Bronchial epithelial cell (primary cell): ENCODE data around the gene PCDHGA4. TPM values are rescaled to one million over a fixed set of nuclear protein-coding genes. Genes with fewer than 3 reads are reported as not detected.
"Not testable (repeated sequence)": the region's sequence is repeated elsewhere in the genome, so short reads cannot be mapped to it uniquely, and the experiment has no call there.

Experiments used
- DNase-seq: peaks from one replicate; pipeline ENCODE4 v3.0.0-alpha.2; 2010; ENCODE audit warnings: low read depth
- FAIRE-seq: peaks from 2 replicates; lab custom pipeline; 2011; peaks lifted over from hg19 to GRCh38; lab: Jason Lieb, UNC
- H3K27me3 ChIP-seq: 2 replicates; pipeline ENCODE4 v1.5.1; 2011; ENCODE audit warnings: low read length; ENCODE audit not compliant: control insufficient read depth, insufficient read depth
- H3K36me3 ChIP-seq: 2 replicates; pipeline ENCODE4 v1.5.1; 2011; ENCODE audit warnings: low read length; ENCODE audit not compliant: control insufficient read depth, insufficient read depth
- H3K4me3 ChIP-seq: 2 replicates; pipeline ENCODE4 v1.5.1; 2011; ENCODE audit warnings: mild to moderate bottlenecking, low read depth, low read length, control low read depth
- total RNA-seq: library from RNA; depleted of rRNA; stranded (reverse); fragments of >200 nt; gene quantifications from 2 replicates; pipeline ENCODE4 v1.2.1, GENCODE V29; 2014
- TF ChIP-seq, protein P1 (sequence below): IDR thresholded peaks from 2 replicates; pipeline ENCODE4 v1.5.1; 2011; ENCODE audit warnings: mild to moderate bottlenecking, moderate library complexity, low read length, control low read depth, inconsistent platforms; ENCODE audit not compliant: insufficient read depth, severe bottlenecking

Gene PCDHGA4
- total RNA-seq, 1 donor from 2014 or later = 0.53 TPM

DNA sequence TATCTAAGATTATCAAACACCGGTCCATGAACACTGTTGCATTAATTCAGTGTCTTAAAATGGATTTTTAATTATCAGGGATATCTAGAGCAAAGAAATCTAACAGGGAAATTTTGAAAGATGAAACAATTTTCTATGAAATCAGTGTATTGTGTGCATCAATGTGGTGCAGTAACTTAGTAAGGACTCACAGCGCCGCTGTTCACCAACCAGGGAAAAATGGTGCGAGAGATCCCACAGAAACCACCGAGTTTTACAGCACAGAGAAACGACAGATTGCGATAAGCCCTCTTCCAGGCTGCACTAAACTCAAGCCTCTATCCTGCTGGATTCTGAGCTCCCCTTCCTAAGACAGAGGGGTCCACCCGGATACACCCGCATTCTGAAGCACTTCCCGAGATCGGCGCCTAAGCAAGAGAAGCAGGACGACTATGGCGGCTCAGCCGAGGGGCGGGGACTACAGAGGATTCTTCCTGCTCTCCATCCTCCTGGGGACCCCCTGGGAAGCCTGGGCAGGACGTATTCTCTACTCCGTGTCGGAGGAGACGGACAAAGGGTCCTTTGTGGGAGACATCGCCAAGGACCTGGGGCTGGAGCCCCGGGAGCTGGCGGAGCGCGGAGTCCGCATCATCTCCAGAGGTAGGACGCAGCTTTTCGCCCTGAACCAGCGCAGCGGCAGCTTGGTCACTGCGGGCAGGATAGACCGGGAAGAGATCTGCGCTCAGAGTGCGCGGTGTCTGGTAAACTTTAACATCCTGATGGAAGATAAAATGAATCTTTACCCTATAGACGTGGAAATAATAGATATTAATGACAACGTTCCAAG, 27.9 kb downstream of the PCDHGA4 start, which contains the start of gene PCDHGA7:
PCDHGA7 (plus strand) TSS at position 274 of the 826 bp plus-strand sequence; CDS start at position 432, 158 bp downstream.
- DNase-seq = peak; percentile 12

DNA sequence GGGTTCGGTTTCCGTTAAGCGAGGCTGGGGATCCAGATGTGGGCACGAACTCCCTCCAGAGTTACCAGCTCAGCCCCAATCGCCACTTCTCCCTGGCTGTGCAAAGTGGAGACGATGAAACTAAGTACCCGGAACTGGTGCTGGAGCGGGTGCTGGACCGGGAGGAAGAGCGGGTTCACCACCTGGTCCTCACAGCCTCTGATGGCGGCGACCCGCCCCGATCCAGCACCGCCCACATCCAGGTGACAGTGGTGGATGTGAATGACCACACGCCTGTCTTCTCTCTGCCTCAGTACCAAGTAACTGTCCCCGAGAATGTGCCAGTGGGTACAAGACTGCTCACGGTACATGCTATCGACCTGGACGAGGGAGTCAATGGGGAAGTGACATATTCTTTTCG, 28.5 kb downstream of the PCDHGA4 start:
- Histone ChIP-seq H3K36me3 (no peaks in the 10 kb centered on the region), H3K27me3 (no peaks in the 10 kb centered on the region), H3K4me3 (no peak overlapping the region)
- no peak for FAIRE-seq
- no peak for DNase-seq
- TF ChIP-seq, protein P1, sequence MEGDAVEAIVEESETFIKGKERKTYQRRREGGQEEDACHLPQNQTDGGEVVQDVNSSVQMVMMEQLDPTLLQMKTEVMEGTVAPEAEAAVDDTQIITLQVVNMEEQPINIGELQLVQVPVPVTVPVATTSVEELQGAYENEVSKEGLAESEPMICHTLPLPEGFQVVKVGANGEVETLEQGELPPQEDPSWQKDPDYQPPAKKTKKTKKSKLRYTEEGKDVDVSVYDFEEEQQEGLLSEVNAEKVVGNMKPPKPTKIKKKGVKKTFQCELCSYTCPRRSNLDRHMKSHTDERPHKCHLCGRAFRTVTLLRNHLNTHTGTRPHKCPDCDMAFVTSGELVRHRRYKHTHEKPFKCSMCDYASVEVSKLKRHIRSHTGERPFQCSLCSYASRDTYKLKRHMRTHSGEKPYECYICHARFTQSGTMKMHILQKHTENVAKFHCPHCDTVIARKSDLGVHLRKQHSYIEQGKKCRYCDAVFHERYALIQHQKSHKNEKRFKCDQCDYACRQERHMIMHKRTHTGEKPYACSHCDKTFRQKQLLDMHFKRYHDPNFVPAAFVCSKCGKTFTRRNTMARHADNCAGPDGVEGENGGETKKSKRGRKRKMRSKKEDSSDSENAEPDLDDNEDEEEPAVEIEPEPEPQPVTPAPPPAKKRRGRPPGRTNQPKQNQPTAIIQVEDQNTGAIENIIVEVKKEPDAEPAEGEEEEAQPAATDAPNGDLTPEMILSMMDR = no peak

More for the DNA sequence above, 27.9 kb downstream of the PCDHGA4 start, which contains the start of gene PCDHGA7:
- peak within 1 kb of the TSS; percentile 27 for H3K4me3 ChIP-seq
- no peak for FAIRE-seq
- H3K36me3 ChIP-seq = no peaks in the 10 kb centered on the region
- H3K27me3 ChIP-seq = no peaks in the 10 kb centered on the region
- TF ChIP-seq, protein P1 = peak; percentile 29

DNA sequence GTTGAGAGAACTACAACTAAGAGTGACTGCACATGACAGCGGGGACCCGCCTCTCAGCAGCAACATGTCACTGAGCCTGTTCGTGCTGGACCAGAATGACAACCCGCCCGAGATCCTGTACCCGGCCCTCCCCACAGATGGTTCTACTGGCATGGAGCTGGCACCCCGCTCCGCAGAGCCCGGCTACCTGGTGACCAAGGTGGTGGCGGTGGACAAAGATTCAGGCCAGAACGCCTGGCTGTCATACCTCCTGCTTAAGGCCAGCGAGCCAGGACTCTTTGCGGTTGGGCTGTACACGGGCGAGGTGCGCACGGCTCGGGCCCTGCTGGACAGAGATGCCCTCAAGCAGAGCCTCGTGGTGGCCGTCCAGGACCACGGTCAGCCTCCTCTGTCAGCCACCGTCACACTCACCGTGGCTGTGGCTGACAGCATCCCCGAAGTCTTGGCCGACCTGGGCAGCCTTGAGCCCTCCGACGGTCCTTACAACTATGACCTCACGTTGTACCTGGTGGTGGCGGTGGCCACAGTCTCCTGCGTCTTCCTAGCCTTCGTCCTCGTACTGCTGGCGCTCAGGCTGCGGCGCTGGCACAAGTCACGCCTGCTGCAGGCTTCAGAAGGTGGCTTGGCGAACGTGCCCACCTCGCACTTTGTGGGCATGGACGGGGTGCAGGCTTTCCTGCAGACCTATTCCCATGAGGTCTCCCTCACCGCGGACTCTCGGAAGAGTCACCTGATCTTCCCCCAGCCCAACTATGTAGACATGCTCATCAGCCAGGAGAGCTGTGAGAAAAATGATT, 29.8 kb downstream of the PCDHGA4 start:
- no peak for FAIRE-seq
- no peaks in the 10 kb centered on the region for H3K36me3 ChIP-seq
- no peaks in the 10 kb centered on the region for H3K27me3 ChIP-seq
- DNase-seq = no peak
- TF ChIP-seq, protein P1 = no peak
- H3K4me3 ChIP-seq = no peak overlapping the region

DNA sequence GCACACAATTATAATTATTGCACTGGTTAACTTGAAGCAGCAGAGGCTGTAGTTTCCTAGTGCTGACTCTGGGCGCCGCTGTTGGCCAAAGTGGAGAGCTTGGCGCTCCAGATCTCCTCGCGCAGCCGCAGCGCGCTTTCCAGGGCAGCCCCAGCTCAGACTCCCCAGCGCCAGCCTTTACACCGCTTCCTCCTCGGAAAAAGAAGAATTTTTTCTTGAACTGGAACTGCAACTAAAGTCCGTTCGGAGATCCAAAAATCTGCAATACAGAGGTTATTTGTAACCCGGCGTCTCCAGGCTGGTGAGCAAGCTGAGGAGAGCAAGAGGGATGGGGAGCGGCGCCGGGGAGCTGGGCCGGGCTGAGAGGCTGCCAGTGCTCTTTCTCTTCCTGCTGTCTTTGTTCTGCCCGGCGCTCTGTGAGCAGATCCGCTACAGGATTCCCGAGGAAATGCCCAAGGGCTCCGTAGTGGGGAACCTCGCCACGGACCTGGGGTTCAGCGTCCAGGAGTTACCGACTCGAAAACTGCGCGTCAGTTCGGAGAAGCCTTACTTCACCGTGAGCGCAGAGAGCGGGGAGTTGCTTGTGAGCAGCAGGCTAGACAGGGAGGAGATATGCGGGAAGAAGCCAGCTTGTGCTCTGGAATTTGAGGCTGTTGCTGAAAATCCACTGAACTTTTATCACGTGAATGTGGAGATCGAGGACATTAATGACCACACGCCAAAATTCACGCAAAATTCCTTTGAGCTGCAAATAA, 32.9 kb downstream of the PCDHGA4 start, which contains the start of gene PCDHGB4:
PCDHGB4 (plus strand) TSS at position 142 of the 755 bp plus-strand sequence; CDS start at position 329, 187 bp downstream.
- H3K27me3 ChIP-seq, H3K36me3 ChIP-seq: not testable (repeated sequence)
- DNase-seq = peak; percentile 34
- TF ChIP-seq, protein P1 = peak; percentile 59
- peak within 1 kb of the TSS; percentile 14 for H3K4me3 ChIP-seq
- FAIRE-seq = peak; percentile 100

DNA sequence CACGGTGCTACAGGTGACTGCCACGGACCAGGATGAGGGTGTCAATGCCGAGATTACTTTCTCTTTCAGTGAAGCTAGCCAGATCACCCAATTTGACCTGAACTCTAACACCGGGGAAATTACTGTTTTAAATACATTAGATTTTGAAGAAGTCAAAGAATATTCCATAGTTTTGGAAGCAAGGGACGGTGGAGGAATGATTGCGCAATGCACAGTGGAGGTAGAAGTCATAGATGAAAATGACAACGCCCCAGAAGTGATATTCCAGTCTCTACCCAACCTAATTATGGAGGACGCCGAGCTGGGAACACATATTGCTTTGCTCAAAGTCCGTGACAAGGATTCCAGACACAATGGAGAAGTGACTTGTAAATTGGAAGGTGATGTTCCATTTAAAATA, 33.8 kb downstream of the PCDHGA4 start:
- DNase-seq = no peak
- no peak overlapping the region for H3K4me3 ChIP-seq

More for the DNA sequence above, 33.8 kb downstream of the PCDHGA4 start:
- no peaks in the 10 kb centered on the region for H3K27me3 ChIP-seq
- H3K36me3 ChIP-seq = no peaks in the 10 kb centered on the region
- TF ChIP-seq, protein P1 = no peak
- no peak for FAIRE-seq
